ENCODE measurements around the gene SLC22A16.
"Not testable (repeated sequence)": the region's sequence is repeated elsewhere in the genome, so short reads cannot be mapped to it uniquely, and the experiment has no call there.

The SLC22A16 gene

DNA sequence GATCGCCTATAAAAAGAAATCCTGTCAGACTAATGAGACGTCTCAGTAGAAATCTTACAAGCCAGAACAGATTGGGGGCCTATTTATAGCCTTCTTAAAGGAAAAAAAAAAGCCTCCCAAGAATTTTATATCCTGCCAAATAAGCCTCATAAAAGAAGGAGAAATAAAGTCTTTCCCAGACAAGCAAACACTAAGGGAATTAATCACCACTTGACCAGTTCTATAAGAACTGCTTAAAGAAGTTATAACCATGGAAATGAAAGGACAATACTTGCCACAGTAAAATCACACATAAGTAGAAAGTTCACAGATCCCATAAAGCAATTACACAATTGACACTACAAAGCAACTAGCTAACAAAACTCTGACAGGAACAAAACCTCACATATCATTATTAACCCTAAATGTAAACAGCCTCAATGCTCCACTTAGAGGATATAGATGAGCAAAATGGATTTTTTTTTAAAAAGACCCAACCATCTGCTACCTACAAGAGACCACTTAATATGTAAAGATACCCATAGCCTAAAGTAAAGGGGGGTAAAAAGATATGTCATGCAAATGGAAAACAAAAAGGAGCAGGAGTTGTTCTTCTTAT, 13.4 kb downstream of the SLC22A16 start:
- no peak for TF ChIP-seq TAF1 (IDR thresholded peaks at IDR 0.05; ENCODE audit: borderline replicate concordance, low read depth, low read length)
- no peak for TF ChIP-seq POLR2A (IDR thresholded peaks at IDR 0.05; ENCODE audit: low read depth, low read length)
- no peak for TF ChIP-seq POLR2AphosphoS5 (IDR thresholded peaks at IDR 0.05; ENCODE audit: low read depth, low read length)
- FAIRE-seq (no peak), DNase-seq (ENCODE audit: insufficient read length) (no peak)

DNA sequence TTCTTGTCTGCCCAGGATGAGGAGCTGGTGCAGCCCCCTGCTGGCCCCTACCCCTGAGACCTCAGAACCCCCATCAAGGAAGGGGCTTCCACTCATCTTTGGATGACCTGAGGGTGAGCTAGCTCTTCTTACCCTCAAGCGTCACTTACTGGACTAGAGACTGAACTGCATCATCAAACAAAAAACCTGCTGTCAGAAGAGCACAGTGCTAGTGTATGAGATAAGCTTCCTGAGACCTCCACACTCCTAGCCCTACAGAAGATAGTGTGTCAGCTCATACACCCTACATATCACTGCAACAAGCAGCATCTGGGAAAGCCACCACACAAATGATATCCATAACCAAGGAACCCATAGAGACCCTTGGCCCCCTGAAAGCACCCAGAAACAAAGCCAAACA, 15.0 kb downstream of the SLC22A16 start:
- DNase-seq (ENCODE audit: insufficient read length), result no peak
- no peak for FAIRE-seq
- TF ChIP-seq POLR2A (IDR thresholded peaks at IDR 0.05; ENCODE audit: low read depth, low read length) (no peak), POLR2AphosphoS5 (IDR thresholded peaks at IDR 0.05; ENCODE audit: low read depth, low read length) (no peak), TAF1 (IDR thresholded peaks at IDR 0.05; ENCODE audit: borderline replicate concordance, low read depth, low read length) (no peak)

DNA sequence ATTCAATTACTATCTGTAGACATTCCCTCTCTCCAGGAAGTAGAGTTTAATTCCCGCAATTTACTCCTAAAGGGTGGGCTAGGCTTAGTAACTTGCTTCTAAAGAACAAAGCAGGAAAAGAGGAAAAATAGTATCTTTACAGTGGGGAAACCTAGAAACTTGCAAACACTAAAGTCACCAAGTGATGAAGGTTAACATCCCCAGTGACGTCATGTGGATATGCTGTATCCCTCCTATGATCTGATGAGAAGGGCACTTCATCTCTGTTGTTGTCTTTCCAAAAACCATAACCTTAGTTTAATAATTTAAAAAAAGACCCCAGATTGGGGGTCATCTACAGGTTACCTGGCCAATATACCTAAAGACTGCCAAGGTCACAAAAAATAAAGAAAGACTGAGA, 17.3 kb downstream of the SLC22A16 start:
- DNase-seq (ENCODE audit: insufficient read length) (no peak), FAIRE-seq (no peak)
- TF ChIP-seq TAF1 (IDR thresholded peaks at IDR 0.05; ENCODE audit: borderline replicate concordance, low read depth, low read length) (no peak), POLR2AphosphoS5 (IDR thresholded peaks at IDR 0.05; ENCODE audit: low read depth, low read length) (no peak), POLR2A (IDR thresholded peaks at IDR 0.05; ENCODE audit: low read depth, low read length) (no peak)

DNA sequence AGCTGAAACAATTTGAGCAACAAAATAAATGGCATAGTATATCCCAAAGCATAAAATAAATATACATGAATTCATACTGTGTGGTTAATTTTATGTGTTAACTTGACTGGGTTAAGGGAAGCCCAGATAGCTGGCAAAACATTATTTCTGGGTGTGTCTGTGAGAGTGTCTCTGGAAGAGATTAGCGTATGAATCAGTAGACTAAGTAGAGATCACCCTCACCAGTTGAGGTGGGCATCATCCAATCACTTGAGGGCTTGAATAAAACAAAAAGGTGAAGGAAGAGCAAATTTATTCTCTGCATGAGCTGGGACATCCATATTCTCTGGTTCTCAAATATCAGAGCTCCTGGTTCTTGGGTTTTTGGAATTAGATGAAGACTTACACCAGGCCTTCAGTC, 17.9 kb downstream of the SLC22A16 start:
- DNase-seq (ENCODE audit: insufficient read length), result no peak
- TF ChIP-seq TAF1 (IDR thresholded peaks at IDR 0.05; ENCODE audit: borderline replicate concordance, low read depth, low read length) (no peak), POLR2AphosphoS5 (IDR thresholded peaks at IDR 0.05; ENCODE audit: low read depth, low read length) (no peak), POLR2A (IDR thresholded peaks at IDR 0.05; ENCODE audit: low read depth, low read length) (no peak)
- no peak for FAIRE-seq

DNA sequence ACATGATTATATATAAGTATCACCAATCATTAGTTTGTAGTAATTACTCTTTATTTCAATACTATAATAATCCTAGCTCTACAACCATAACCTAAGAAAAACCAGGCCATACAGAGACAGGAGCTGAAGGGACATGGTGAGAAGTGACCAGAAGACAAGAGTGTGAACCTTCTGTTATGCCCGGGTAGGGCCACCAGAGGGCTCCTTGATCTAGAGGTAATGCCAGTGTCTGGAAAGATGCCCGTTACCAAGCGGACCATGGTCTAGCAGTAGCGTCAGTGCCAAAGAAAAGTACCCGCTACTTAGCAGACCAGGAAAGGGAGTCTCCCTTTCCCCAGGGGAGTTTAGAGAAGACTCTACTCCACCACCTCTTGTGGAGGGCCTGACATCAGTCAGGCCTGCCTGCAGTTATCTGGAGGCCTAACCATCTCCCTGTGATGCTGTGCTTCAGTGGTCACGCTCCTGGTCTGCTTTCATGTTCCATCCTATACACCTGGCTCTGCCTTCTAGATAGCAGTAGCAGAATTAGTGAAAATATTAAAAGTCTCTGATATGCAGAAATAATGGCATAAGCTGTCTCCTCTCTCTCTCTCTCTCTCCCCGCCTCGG, 18.7 kb downstream of the SLC22A16 start:
- not testable (repeated sequence) for DNase-seq (ENCODE audit: insufficient read length)
- FAIRE-seq, result peak; percentile 72

DNA sequence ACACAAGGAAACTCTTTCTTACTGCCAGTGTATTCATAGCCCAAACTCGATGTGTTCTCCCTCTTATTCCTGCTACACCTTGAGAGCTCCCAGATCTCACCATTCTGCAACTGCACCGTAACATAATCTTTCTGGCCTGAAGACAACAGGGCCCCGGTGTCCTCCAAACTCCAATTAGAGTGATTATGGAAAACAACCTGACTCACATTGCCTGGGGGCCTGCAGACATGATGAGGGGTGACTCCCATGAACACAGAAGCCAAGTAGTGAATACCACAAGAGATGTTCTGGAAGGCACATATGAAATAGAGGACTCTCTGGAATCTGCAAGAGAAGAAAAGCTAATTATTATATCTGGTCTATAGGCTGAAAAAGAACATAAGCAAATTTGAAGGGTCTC, 19.7 kb downstream of the SLC22A16 start:
- FAIRE-seq, result no peak
- TF ChIP-seq POLR2A (IDR thresholded peaks at IDR 0.05; ENCODE audit: low read depth, low read length), result no peak
- TF ChIP-seq POLR2AphosphoS5 (IDR thresholded peaks at IDR 0.05; ENCODE audit: low read depth, low read length), result no peak
- no peak for TF ChIP-seq TAF1 (IDR thresholded peaks at IDR 0.05; ENCODE audit: borderline replicate concordance, low read depth, low read length)
- DNase-seq (ENCODE audit: insufficient read length), result no peak

DNA sequence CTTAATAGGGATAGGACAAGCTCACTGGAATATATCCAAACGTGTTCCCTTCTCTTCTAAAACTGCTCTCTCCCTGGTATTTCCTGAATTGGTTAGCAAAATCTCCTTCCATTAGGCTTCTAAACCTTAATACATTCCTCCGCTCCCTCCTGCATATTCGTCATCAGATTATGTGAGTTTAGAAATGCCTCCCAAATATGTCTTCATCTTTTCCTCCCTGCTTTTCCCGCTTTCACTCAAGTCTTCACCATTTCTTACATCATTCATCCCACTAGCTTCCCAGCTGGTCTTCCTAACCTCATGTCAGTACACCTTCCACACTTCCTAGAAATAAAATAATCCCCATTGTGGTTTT, 26.9 kb downstream of the SLC22A16 start:
- TF ChIP-seq TAF1 (IDR thresholded peaks at IDR 0.05; ENCODE audit: borderline replicate concordance, low read depth, low read length) (no peak), POLR2AphosphoS5 (IDR thresholded peaks at IDR 0.05; ENCODE audit: low read depth, low read length) (no peak)
- FAIRE-seq, result no peak
- no peak for DNase-seq (ENCODE audit: insufficient read length)

DNA sequence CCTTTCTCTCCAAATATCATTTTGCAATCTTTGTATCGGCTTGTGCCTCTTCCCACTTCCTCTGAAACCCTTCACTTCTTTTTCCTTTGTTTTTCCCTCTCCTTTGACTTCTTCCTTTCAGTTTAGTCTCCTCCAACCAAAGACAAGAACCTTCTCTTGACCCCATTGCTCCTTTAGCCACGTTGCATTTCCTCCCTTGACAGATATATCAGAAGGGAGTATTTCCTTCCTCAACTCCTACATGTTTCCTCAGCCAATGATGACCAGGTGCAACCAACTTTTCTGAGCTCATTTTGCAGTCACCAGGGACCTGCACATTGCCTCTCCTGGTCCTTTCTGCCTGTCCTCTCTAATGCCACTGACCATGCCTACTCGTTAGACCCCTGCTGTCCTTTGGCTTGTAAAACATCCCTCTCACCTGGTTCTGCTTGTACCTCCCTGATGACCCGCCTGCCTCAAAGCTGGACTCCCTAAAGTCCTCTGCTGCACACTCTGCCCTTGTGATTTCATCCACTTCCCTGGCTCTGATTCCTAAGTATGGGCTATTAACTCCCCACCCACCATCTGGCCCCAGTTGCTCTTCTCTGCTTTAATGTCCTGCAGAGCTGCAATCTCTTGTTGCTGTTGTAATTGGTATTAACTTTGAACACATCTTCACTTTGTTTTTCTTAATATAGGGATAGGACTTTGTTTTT, 27.4 kb downstream of the SLC22A16 start:
- DNase-seq (ENCODE audit: insufficient read length) (no peak), FAIRE-seq (no peak)
- no peak for TF ChIP-seq TAF1 (IDR thresholded peaks at IDR 0.05; ENCODE audit: borderline replicate concordance, low read depth, low read length)
- no peak for TF ChIP-seq POLR2AphosphoS5 (IDR thresholded peaks at IDR 0.05; ENCODE audit: low read depth, low read length)
- no peak for TF ChIP-seq POLR2A (IDR thresholded peaks at IDR 0.05; ENCODE audit: low read depth, low read length)

DNA sequence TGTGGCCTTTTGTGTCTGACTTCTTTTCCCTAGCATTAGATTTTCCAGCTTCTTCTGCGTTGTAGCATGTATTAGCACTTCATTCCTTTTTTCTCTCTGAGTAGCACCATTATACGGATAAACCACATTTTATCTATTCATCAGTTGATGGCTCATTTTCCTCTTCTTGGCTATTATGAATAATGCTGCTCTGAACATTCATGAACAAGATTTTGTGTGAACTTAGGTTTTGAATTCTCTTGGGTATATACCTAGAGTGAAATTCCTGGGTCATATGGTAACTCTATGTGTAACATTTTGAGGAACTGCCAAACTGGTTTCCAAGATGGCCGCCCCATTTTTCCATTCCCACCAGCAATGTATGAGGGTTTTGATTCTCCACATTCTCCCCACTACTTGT, 28.7 kb downstream of the SLC22A16 start:
- FAIRE-seq (no peak), DNase-seq (ENCODE audit: insufficient read length) (no peak)
- TF ChIP-seq TAF1 (IDR thresholded peaks at IDR 0.05; ENCODE audit: borderline replicate concordance, low read depth, low read length) (no peak), POLR2A (IDR thresholded peaks at IDR 0.05; ENCODE audit: low read depth, low read length) (no peak), POLR2AphosphoS5 (IDR thresholded peaks at IDR 0.05; ENCODE audit: low read depth, low read length) (no peak)

DNA sequence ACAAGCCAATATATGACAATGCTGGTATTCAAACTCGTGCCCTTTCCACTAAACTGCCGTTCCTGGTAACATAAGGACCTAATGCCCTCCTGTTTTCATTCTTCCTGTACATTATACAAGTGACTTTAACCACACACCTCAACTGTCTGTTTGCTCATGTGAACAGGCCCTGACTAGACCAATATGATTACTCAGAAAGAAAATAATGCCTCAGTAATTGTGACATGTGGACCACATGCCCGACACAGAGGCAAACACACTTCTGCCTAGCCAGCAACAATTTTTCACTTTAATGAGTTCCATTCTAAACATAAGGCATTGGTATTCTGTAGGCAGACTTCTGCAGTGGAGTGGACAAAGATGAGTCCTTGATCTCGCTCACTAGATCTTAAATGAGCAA, 30.0 kb downstream of the SLC22A16 start:
- DNase-seq (ENCODE audit: insufficient read length), result no peak
- no peak for FAIRE-seq
- no peak for TF ChIP-seq TAF1 (IDR thresholded peaks at IDR 0.05; ENCODE audit: borderline replicate concordance, low read depth, low read length)
- no peak for TF ChIP-seq POLR2AphosphoS5 (IDR thresholded peaks at IDR 0.05; ENCODE audit: low read depth, low read length)
- no peak for TF ChIP-seq POLR2A (IDR thresholded peaks at IDR 0.05; ENCODE audit: low read depth, low read length)

DNA sequence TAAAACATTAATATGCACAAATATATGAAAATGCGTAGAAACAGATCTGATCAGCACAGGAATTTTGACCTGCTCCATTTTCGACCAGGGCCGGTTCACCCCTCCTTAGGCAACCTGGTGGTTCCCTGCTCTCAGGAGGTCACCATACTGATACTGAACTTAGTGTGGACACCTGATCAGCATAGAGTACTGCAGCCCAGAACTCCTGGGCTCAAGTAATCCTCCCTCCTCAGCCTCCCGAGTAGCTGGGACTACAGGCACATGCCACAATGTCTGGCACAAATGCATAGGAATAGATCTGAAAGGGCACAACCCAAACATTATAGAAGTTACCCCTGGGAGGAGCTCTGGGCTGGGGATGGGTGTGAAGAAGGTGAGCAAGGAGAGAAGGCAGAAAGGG, 36.4 kb downstream of the SLC22A16 start:
- no peak for TF ChIP-seq POLR2AphosphoS5 (IDR thresholded peaks at IDR 0.05; ENCODE audit: low read depth, low read length)
- no peak for TF ChIP-seq TAF1 (IDR thresholded peaks at IDR 0.05; ENCODE audit: borderline replicate concordance, low read depth, low read length)
- no peak for TF ChIP-seq POLR2A (IDR thresholded peaks at IDR 0.05; ENCODE audit: low read depth, low read length)
- DNase-seq (ENCODE audit: insufficient read length) (no peak), FAIRE-seq (no peak)

DNA sequence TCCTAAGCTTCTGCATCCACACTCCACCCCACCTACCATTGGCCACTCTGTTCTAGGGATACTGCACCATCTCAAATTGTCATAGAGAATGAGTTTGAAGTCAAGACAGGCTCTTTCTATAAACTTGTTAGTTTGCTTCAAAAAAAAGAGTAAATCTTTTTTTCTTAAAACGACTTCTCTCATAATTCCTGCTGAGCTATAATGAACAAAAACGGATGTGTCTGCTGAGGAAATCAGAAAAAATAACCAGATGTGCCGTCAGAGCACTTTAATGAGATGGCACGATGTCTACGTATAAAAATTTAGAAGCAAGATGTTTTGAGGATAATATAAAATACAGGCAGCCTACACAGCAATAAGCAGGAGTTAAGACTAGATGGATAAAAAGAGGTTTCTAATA, 37.1 kb downstream of the SLC22A16 start:
- no peak for FAIRE-seq
- TF ChIP-seq POLR2AphosphoS5 (IDR thresholded peaks at IDR 0.05; ENCODE audit: low read depth, low read length) (no peak), TAF1 (IDR thresholded peaks at IDR 0.05; ENCODE audit: borderline replicate concordance, low read depth, low read length) (no peak), POLR2A (IDR thresholded peaks at IDR 0.05; ENCODE audit: low read depth, low read length) (no peak)

More for the DNA sequence above, 37.1 kb downstream of the SLC22A16 start:
- DNase-seq (ENCODE audit: insufficient read length), result no peak
